Thymus (tissue), 11 donors: ENCODE results near the gene AARS2. TPM values are rescaled to one million over a fixed set of nuclear protein-coding genes. Genes with fewer than 3 reads are reported as not detected.

ENCODE experiments used
- DNase-seq, 9 donors: peaks; one replicate each; pipeline ENCODE4 v3.0.0-alpha.2; 2013; ENCODE audit warnings: low spot score in 9 of 9, low read depth in 6 of 9, missing footprints in 1 of 9
- H3K27ac ChIP-seq, 2 donors: one replicate each; pipeline ENCODE4 v1.5.1; 2013; ENCODE audit warnings: control low read depth in 1 of 2, low read depth in 1 of 2, low read length in 1 of 2, mild to moderate bottlenecking in 1 of 2, moderate library complexity in 1 of 2
- H3K27me3 ChIP-seq, 2 donors: one replicate each; pipeline ENCODE4 v1.5.1; 2013; ENCODE audit warnings: low read length in 1 of 2; ENCODE audit not compliant: control insufficient read depth in 2 of 2, insufficient read depth in 1 of 2
- H3K36me3 ChIP-seq, 2 donors: one replicate each; pipeline ENCODE4 v1.5.1; 2013; ENCODE audit warnings: low read length in 1 of 2, mild to moderate bottlenecking in 1 of 2, moderate library complexity in 1 of 2; ENCODE audit not compliant: control insufficient read depth in 2 of 2, insufficient read depth in 2 of 2
- H3K4me1 ChIP-seq, 2 donors: one replicate each; pipeline ENCODE4 v1.5.1; 2013; ENCODE audit warnings: low read length in 2 of 2; ENCODE audit not compliant: control insufficient read depth in 2 of 2, insufficient read depth in 2 of 2
- H3K4me3 ChIP-seq, 2 donors: one replicate each; pipeline ENCODE4 v1.5.1; 2013; ENCODE audit warnings: low read length in 2 of 2, control low read depth in 1 of 2, mild to moderate bottlenecking in 1 of 2
- H3K9me3 ChIP-seq, 2 donors: one replicate each; pipeline ENCODE4 v1.5.1; 2013; ENCODE audit warnings: low read length in 1 of 2, mild to moderate bottlenecking in 1 of 2; ENCODE audit not compliant: control insufficient read depth in 2 of 2, insufficient read depth in 1 of 2
- whole genome bisulfite sequencing: extraction: QIAGEN DNeasy Blood & Tissue Kit; methylation state at CpG from one replicate; pipeline ENCODE4 v1.1.7; 2013; 5-methylcytosine and 5-hydroxymethylcytosine counted together
- polyA plus RNA-seq: library from polyadenylated mRNA; stranded (reverse); fragments of 200-250 nt; gene quantifications from one replicate; pipeline ENCODE4 v1.2.3, GENCODE V29; 2013
- total RNA-seq: library from RNA; stranded (reverse); fragments of 120-200 nt; gene quantifications from one replicate; pipeline ENCODE4 v1.2.4, GENCODE V29; 2013
- donor health status: healthy.

The AARS2 gene
- total and polyA plus RNA-seq, 2 donors = 5.6 to 9.8 TPM

DNA sequence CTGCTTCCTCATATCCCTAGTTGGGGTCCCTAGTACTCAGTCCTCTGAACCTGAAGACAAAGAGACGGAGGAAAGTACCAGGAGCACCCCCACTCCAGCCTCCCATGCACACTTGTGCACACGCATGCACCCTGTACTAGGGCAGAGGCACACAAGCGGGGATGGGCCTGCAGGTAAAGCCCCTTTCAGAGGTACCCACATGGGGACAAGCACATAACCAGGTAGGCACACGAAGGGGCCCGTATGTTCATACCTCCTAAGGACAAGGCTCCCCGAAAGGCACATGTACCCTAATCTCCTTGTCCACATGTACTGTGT is 41.8 kb downstream of the AARS2 start:
- Histone ChIP-seq H3K27ac (no peak overlapping the region), H3K4me1 (peaks cover 4 to 16% of the 10 kb centered on the region in 2 donors), H3K36me3 (no peaks in the 10 kb centered on the region), H3K9me3 (peaks cover 2 to 6% of the 10 kb centered on the region in 2 donors), H3K4me3 (no peak overlapping the region), H3K27me3 (peaks cover 72 to 87% of the 10 kb centered on the region in 2 donors)
- DNase-seq = no peak
- 94% methylated on average over 6 of the region's 6 CpGs for WGBS

DNA sequence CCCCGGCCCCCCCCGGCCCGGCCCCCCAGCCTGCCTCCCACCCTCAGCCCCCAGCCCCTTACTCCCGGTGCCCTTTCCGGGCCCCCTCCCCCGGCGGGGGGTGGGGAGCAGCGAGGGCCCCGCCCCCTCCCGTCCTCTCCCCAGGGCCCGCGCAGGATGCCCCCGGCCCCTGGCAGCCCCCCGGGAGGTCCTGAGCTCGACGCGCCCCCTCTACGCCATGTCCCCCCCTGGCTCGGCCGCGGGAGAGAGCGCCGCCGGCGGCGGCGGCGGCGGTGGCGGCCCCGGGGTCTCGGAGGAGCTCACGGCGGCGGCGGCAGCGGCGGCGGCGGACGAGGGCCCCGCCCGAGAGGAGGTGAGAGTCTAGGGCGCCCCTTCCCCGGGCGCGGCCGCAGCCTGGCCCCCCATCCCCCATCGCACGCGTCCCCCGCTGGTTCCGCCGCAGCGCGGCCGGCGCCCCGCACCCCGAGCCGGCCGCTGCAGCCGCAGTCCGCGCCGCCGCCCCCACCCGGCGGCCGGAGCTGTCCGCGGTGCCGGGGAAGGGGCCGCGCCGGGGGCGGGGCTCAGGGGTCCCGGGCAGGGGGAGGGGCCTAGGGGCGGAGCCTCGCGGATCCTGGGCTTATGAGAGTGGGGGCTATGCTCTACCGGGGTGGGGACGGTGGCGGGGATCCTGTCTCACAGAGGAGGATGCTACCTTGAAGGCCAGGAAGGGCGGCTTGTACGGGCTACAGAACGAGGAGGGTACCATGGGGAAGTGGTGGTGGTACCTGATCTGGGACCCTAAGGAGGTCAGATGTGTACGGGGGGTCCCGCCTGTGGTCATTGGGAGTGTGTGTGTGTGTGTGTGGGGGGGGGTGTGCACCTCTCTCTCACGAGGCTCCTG is 42.4 kb downstream of the AARS2 start:
- H3K9me3 ChIP-seq = peaks cover 2 to 4% of the 10 kb centered on the region in 2 donors
- no peak overlapping the region for H3K27ac ChIP-seq
- WGBS = 2% methylated on average over 89 of the region's 90 CpGs
- peaks cover 67 to 83% of the 10 kb centered on the region in 2 donors for H3K27me3 ChIP-seq
- peaks cover 0 to 17% of the 10 kb centered on the region in 2 donors for H3K4me1 ChIP-seq
- DNase-seq = no peak
- H3K4me3 ChIP-seq = peak overlapping the region in 1 of 2 donors; percentile 55
- H3K36me3 ChIP-seq = no peaks in the 10 kb centered on the region

DNA sequence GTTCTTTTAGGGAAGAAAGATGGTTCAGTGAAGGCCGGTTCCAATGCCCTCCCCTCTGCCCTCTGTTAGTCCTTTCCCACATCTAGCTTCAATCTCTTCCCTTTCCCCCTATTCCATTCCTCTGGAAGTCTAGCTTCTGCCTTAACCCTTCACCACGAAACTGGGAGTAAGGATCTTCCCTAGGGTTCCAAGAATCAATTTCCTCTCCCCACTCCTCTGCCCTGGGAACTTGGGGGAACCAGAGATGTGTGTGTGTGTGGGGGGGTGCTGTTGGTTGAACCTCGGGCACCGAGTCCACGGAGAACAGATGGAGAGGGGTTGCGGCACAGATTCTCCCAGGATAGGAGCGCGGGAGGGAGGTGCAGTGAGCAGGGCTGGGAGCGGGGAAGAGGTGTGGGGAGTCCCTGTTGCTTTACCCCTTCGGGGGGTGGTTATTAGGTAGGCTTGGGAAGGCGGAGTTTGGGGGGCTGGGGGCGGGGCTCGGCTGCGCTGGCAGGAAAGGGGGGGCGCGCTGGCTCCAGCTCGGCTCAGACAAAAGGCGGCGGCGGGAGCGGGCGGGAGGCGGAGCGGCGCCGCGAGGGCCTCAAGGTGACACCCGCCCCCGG is 43.1 kb downstream of the AARS2 start, which contains the start of gene TMEM151B:
Gene TMEM151B (plus strand): TSS at position 530 of the 605 bp plus-strand sequence. CDS start 293 bp downstream, outside the sequence.
- 18% methylated on average over 29 of the region's 29 CpGs for WGBS
- H3K9me3 ChIP-seq = peaks cover 0 to 5% of the 10 kb centered on the region in 2 donors
- H3K4me3 ChIP-seq = peak within 1 kb of the TSS in 1 of 2 donors; percentile 55
- peaks cover 60 to 75% of the 10 kb centered on the region in 2 donors for H3K27me3 ChIP-seq
- DNase-seq = no peak
- H3K4me1 ChIP-seq = peaks cover 0 to 20% of the 10 kb centered on the region in 2 donors
- no peak within 1 kb of the TSS for H3K27ac ChIP-seq
- H3K36me3 ChIP-seq = no peaks in the 10 kb centered on the region

DNA sequence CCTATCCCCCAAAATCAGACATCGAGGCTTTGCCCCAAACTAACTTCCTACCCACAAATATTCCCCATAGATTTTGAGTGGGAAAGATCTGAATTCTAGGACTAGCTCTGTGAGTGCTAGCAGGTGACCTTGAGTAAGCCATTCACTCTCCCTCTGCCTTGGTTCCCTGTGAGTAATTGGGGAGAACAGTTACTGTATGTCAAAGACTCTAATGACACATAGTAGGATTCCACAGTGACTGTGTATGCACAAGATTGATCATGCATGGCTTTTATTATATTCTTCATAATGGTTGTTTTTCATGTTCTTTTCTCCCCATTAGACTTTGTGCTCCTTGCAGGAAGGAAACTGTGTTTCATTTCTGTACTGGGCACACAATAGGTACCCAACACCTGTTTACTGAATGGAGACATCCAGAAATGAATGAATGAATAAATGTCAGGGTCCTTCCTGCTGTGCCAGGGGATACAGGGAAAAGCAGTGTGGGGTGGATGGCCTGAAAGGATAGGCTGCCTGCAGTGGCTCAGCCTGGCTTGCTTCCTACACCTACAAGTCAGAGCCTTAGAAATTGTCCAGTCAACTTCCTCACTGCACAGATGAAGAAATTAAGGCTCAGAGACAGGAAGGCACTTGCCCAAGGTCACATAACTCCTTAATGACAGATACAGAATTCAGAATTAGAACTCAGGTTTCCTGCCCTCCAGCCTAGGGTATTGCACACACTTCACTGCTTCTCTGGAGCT is 43.8 kb downstream of the AARS2 start:
- Histone ChIP-seq H3K36me3 (no peaks in the 10 kb centered on the region), H3K4me3 (no peak overlapping the region), H3K27ac (no peak overlapping the region), H3K9me3 (peaks cover 0 to 7% of the 10 kb centered on the region in 2 donors), H3K27me3 (peaks cover 58 to 69% of the 10 kb centered on the region in 2 donors), H3K4me1 (peaks cover 5 to 25% of the 10 kb centered on the region in 2 donors)
- no peak for DNase-seq
- WGBS = 84% methylated on average over 1 of the region's 1 CpG

DNA sequence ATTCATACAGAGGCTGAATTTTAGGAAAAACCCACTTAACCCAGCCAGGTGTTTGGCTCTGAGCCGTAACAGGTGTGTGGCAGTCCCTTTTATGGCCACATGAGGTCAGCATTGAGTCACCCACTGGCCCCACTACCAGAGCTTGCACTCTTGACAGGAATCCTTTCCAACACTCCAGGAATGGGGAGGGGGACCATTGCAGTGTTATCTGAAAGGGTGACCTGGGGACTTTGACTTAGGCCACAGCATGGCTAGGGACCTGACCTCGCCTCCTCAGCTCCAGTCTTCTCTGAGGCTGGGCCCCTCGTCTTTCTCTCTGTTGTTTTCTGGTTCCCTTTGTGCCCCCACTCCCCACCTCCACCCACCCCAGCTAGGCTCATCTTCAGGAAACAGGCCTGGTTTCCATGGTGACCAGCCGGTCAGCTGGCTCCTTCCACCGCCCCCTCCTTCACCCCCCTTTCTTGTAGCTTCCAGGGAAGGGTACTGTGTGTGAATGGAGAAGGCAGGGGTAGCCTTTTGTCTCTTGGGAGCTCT is 45.0 kb downstream of the AARS2 start:
- Histone ChIP-seq H3K9me3 (peaks cover 0 to 7% of the 10 kb centered on the region in 2 donors), H3K27me3 (peaks cover 52 to 57% of the 10 kb centered on the region in 2 donors), H3K4me1 (peaks cover 15 to 37% of the 10 kb centered on the region in 2 donors), H3K4me3 (no peak overlapping the region), H3K36me3 (no peaks in the 10 kb centered on the region), H3K27ac (no peak overlapping the region)
- WGBS = 30% methylated on average over 5 of the region's 5 CpGs
- peak in 4 of 9 donors; percentile 60 to 79 (median 74) for DNase-seq

DNA sequence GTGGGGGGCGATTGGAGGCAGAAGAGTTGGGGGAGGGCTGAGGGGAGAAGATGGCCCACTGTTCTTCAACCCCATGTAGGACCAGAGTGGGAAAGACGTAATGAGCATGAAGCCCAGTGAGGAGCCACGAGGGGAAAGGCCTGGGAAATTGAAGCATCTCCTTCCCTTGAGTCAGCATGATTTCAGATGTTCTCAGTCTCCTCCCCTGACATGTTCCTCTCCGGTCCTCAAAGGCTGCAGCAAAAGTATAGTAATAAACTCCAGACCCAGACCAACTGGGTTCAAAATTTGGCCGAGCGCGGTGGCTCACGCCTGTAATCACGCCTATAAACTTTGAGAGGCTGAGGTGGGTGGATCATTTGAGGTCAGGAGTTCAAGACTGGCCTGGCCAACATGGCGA is 45.9 kb downstream of the AARS2 start:
- no peak overlapping the region for H3K4me3 ChIP-seq
- H3K27me3 ChIP-seq = peaks cover 45 to 48% of the 10 kb centered on the region in 2 donors
- peaks cover 18 to 45% of the 10 kb centered on the region in 2 donors for H3K4me1 ChIP-seq
- H3K27ac ChIP-seq = no peak overlapping the region
- peaks cover 0 to 1% of the 10 kb centered on the region in 2 donors for H3K36me3 ChIP-seq
- H3K9me3 ChIP-seq = peaks cover 0 to 7% of the 10 kb centered on the region in 2 donors
- DNase-seq = no peak
- WGBS = 94% methylated on average over 10 of the region's 10 CpGs

DNA sequence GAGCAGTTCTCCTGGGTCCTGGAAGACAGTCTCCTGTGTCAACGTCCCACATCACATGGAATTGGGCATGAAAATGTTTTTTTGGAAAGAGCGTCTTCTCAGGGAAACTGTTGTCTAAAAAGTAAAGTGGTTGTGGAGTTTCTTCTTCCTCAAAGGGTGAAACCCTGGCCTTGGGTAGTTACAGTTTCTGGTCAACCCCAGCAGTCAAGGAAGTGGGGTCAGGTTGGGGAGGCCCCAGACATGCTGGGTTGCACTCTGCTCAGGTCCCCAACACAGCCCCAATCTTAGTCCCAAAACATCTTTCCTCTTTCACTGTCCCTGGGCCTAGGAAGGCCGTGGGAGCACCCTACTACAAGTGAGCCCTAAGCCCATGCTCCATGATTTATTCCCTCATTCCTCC is 46.8 kb downstream of the AARS2 start:
- Histone ChIP-seq H3K36me3 (peaks cover 4 to 5% of the 10 kb centered on the region in 2 donors), H3K9me3 (peaks cover 0 to 3% of the 10 kb centered on the region in 2 donors), H3K27ac (no peak overlapping the region), H3K4me1 (peaks cover 18 to 45% of the 10 kb centered on the region in 2 donors), H3K4me3 (no peak overlapping the region), H3K27me3 (peaks cover 36 to 39% of the 10 kb centered on the region in 2 donors)
- 94% methylated on average over 3 of the region's 3 CpGs for WGBS
- no peak for DNase-seq

DNA sequence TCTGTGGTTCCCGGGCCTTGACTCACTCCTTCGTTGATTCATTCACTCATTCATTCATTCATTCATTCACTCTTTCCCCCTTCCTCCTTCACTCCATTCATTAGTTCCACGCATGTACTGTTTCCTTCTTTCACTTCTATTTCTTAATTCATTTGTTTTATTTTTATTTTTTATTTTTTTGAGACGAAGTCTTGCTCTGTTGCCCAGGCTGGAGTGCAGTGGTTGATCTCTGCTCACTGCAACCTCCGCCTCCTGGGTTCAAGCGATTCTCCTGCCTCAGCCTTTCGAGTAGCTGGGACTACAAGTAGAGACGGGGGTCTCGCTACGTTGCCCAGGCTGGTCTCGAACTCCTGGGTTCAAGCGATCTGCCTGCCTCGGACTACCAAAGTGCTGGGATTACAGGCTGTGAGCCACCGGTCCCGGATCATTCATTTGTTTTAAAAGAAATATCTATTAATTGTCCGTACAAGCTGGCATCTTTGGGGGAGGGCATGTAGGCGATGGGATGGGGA is 47.4 kb downstream of the AARS2 start:
- Histone ChIP-seq H3K9me3 (peaks cover 0 to 3% of the 10 kb centered on the region in 2 donors), H3K4me1 (peaks cover 18 to 41% of the 10 kb centered on the region in 2 donors), H3K27me3 (peaks cover 30 to 33% of the 10 kb centered on the region in 2 donors), H3K4me3 (peak overlapping the region; percentile 92 to 94), H3K36me3 (peaks cover 5 to 8% of the 10 kb centered on the region in 2 donors), H3K27ac (no peak overlapping the region)
- WGBS = 71% methylated on average over 17 of the region's 17 CpGs
- no peak for DNase-seq
